Vein endothelial cell (primary cell): ENCODE data around the gene NFE2L2. TPM values are rescaled to one million over a fixed set of nuclear protein-coding genes. Genes with fewer than 3 reads are reported as not detected.

Experiments
- small RNA-seq: library from RNA; depleted of rRNA; stranded (forward); fragments of <200 nt; gene quantifications from one replicate; pipeline ENCODE3, GENCODE V24; 2012
- total RNA-seq: library from RNA; depleted of rRNA; stranded (reverse); fragments of >200 nt; gene quantifications from 2 replicates; pipeline ENCODE4 v1.2.3, GENCODE V29; 2012

The NFE2L2 gene
- total RNA-seq, result 52.9 and 55.2 TPM in 2 replicates

GRCh38 chr2:177264693-177265587, at the start of gene NFE2L2:
Gene NFE2L2 (minus strand): TSS chr2:177264727. CDS start chr2:177264576, 151 bp downstream.

GRCh38 chr2:177212106-177212890, 52.2 kb downstream of the NFE2L2 start, which contains the start of gene HNRNPA3:
Gene HNRNPA3 (plus strand): TSS chr2:177212794. CDS start chr2:177212800, 6 bp downstream.

Small RNA genes lying within 50 kb of the gene (small RNA-seq; reads per million reads assigned to genes)
- gene MIR3128 (not detected), gene MIR6512 (not detected), gene RF00019 (not detected)

Other genes starting within 250 kb of the NFE2L2 start
- 44.4 and 56.6 TPM in 2 replicates for gene HNRNPA3, start 51.9 kb downstream of the NFE2L2 start, total RNA-seq
- gene AGPS, start 128.0 kb upstream of the NFE2L2 start, total RNA-seq, result 56.5 and 62.6 TPM in 2 replicates